PC-9 (cell line): Measurements from ENCODE around the gene RASA1. TPM values are rescaled to one million over a fixed set of nuclear protein-coding genes. Genes with fewer than 3 reads are reported as not detected.

Source experiments
- BruUV-seq: library from RNA; stranded (reverse); fragments of 400-500 nt; replicated peaks from 2 replicates; lab custom pipeline; 2021; lab: Mats Ljungman, UMichigan
- CTCF ChIA-PET: fragments of 300-600 bp; sonication (Branson Sonifier 250); formaldehyde crosslinking; loops from one replicate; lab custom pipeline; 2022; ENCODE audit warnings: antibody characterized with exemption; lab: Charles Lee
- POLR2A ChIA-PET: fragments of 300-600 bp; sonication (Branson Sonifier 250); formaldehyde crosslinking; loops from one replicate; lab custom pipeline; 2022; ENCODE audit warnings: antibody characterized with exemption; ENCODE audit not compliant: unreplicated experiment; lab: Charles Lee
- DNase-seq, 2 experiments: peaks; one replicate each; pipeline versions ENCODE4 v3.0.0 to v3.0.0-alpha.2; 2015 to 2022; ENCODE audit warnings: mixed read lengths in 1 of 2
- H2AFZ ChIP-seq: fragments of 200-600 bp; sonication (generic); 2 replicates; pipeline ENCODE4 v1.8.1; 2017; ENCODE audit warnings: antibody characterized with exemption
- H3F3A ChIP-seq: fragments of 200-600 bp; sonication (generic); 2 replicates; pipeline ENCODE4 v1.8.1; 2017; ENCODE audit warnings: antibody characterized with exemption, mild to moderate bottlenecking, low read depth; ENCODE audit not compliant: insufficient read depth
- H3K27ac ChIP-seq: fragments of 200-600 bp; sonication (generic); 2 replicates; pipeline ENCODE4 v1.6.1; 2016; ENCODE audit warnings: mixed run types
- H3K27me3 ChIP-seq: fragments of 200-600 bp; sonication (generic); 2 replicates; pipeline ENCODE4 v1.6.1; 2016; ENCODE audit warnings: low read depth, mixed run types; ENCODE audit not compliant: insufficient read depth
- H3K36me3 ChIP-seq: fragments of 200-600 bp; sonication (generic); 2 replicates; pipeline ENCODE4 v1.6.1; 2016; ENCODE audit warnings: low read depth, mixed run types
- H3K4me1 ChIP-seq: fragments of 200-600 bp; sonication (generic); replicated peaks from 2 replicates; pipeline ENCODE4 v1.6.1; 2016; ENCODE audit warnings: mixed run types; ENCODE audit not compliant: insufficient read depth
- H3K4me2 ChIP-seq: fragments of 200-600 bp; sonication (generic); 2 replicates; pipeline ENCODE4 v1.6.1; 2017; ENCODE audit warnings: mixed run types
- H3K4me3 ChIP-seq: fragments of 200-600 bp; sonication (generic); 2 replicates; pipeline ENCODE4 v1.6.1; 2016; ENCODE audit warnings: mixed run types
- H3K79me2 ChIP-seq: fragments of 200-600 bp; sonication (generic); 2 replicates; pipeline ENCODE4 v1.6.1; 2017; ENCODE audit warnings: low read depth, mixed run types
- H3K9me2 ChIP-seq: fragments of 200-600 bp; sonication (generic); 2 replicates; pipeline ENCODE4 v1.8.1; 2017; ENCODE audit warnings: mild to moderate bottlenecking; ENCODE audit not compliant: insufficient read depth
- H3K9me3 ChIP-seq: fragments of 200-600 bp; sonication (generic); 2 replicates; pipeline ENCODE4 v1.8.1; 2016; ENCODE audit warnings: low read depth; ENCODE audit not compliant: insufficient read depth
- H4K20me1 ChIP-seq: fragments of 200-600 bp; sonication (generic); 2 replicates; pipeline ENCODE4 v1.8.1; 2017; ENCODE audit not compliant: insufficient read depth
- EZH2 ChIP-seq: fragments of 200-600 bp; sonication (generic); IDR thresholded peaks from 2 replicates; pipeline ENCODE4 v1.8.0; 2017; ENCODE audit warnings: antibody characterized with exemption, low read depth
- intact Hi-C: fragments of 100-400 bp; cut with micrococcal nuclease; formaldehyde crosslinking; loops from one replicate; pipeline ENCODE4 v1.10.0; 2022; ENCODE audit not compliant: unreplicated experiment
- total RNA-seq: library from RNA; stranded (reverse); gene quantifications from 2 replicates; pipeline ENCODE4 v1.2.3, GENCODE V29; 2021
- TF ChIP-seq, protein P1 (sequence below): fragments of 200-600 bp; sonication (generic); conservative IDR thresholded peaks from 2 replicates; pipeline ENCODE4 v1.6.1; 2017; ENCODE audit warnings: mixed run types, antibody characterized with exemption, mild to moderate bottlenecking, moderate library complexity

Gene RASA1
- total RNA-seq, 1 experiment from 2014 or later, result 66.6 TPM

DNA sequence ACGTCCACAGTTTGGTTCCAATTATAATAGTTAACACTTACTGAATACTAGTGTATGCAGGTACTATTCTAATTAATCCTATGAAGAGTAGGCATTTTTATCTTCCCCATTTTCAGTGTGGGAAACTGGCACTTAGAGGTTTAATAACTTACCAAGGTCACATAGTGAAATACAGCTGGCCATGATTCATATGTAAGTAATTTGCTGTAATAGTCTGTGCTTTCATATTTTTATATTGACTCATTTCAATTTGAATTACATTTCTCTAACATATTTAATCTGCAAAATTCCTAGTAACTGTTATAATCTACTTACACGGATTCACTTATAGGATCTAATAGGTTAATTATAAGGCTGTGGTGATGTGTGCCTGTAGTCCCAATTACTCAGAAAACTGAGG lies 125.6 kb downstream of the RASA1 start:
- no TSS peak for BruUV-seq
- peak in 1 of 2 experiments; percentile 75 for DNase-seq
- intact Hi-C loops, result no loop called here
- Histone ChIP-seq H3K79me2 (no peaks in the 10 kb centered on the region), H3K36me3 (peaks cover 64% of the 10 kb centered on the region), H3K9me2 (no peaks in the 10 kb centered on the region), H3F3A (peaks cover 28% of the 10 kb centered on the region), H3K4me2 (peak overlapping the region; percentile 32; the same call in 1 of the 2 replicates), H3K27me3 (no peaks in the 10 kb centered on the region), H3K27ac (peak overlapping the region; percentile 56), H3K4me1 (peaks cover 24% of the 10 kb centered on the region), H3K9me3 (no peaks in the 10 kb centered on the region; the same call in 1 of the 2 replicates), H2AFZ (no peak overlapping the region), H3K4me3 (no peak overlapping the region), H4K20me1 (no peaks in the 10 kb centered on the region)
- POLR2A ChIA-PET, result no interaction called here
- no peak for TF ChIP-seq EZH2
- TF ChIP-seq, protein P1, sequence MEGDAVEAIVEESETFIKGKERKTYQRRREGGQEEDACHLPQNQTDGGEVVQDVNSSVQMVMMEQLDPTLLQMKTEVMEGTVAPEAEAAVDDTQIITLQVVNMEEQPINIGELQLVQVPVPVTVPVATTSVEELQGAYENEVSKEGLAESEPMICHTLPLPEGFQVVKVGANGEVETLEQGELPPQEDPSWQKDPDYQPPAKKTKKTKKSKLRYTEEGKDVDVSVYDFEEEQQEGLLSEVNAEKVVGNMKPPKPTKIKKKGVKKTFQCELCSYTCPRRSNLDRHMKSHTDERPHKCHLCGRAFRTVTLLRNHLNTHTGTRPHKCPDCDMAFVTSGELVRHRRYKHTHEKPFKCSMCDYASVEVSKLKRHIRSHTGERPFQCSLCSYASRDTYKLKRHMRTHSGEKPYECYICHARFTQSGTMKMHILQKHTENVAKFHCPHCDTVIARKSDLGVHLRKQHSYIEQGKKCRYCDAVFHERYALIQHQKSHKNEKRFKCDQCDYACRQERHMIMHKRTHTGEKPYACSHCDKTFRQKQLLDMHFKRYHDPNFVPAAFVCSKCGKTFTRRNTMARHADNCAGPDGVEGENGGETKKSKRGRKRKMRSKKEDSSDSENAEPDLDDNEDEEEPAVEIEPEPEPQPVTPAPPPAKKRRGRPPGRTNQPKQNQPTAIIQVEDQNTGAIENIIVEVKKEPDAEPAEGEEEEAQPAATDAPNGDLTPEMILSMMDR, result no peak
- CTCF ChIA-PET, result no interaction called here

DNA sequence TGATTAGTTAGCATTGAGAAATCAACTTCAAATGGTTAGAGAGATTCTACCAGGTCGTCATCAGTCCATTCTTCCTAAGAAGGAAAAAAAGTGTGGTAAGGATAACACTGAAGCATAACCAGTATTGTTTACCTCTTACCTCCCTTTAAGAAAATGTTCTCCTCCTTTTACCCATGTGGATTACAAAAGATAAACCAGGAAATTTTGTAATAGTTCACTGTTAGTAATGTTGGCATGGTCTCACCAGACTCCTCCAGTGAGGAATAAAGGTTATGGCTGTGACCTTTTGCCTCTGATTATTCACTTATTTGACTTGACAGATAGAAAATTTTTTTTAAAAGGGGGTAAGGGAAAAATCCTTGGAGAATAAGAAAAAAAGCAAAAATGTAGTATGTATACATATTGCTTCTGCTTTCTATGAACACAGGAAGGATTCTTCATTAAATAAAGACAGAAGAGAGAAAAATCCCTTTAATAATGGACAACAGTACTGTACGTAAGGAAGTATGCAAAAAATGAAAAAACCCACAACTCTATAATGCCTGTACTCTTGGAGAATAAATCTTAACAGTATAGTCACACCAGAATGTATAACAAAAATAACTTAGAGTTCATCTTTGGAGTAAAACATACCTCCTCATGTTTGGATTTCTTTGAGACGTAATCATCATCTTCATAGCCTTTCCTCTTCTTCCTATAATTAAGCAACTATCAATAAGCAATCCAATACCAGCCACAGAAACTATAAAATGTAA lies 126.9 kb downstream of the RASA1 start:
- Histone ChIP-seq H3K79me2 (no peaks in the 10 kb centered on the region), H3K4me1 (peaks cover 24% of the 10 kb centered on the region), H3K9me3 (no peaks in the 10 kb centered on the region), H2AFZ (no peak overlapping the region), H3K36me3 (peaks cover 74% of the 10 kb centered on the region), H3K4me2 (peak overlapping the region; percentile 16; the same call in 1 of the 2 replicates), H3F3A (peaks cover 28% of the 10 kb centered on the region), H4K20me1 (peaks cover under 1% of the 10 kb centered on the region; the same call in 1 of the 2 replicates), H3K27me3 (no peaks in the 10 kb centered on the region), H3K9me2 (no peaks in the 10 kb centered on the region), H3K4me3 (no peak overlapping the region), H3K27ac (peak overlapping the region; percentile 56)
- no peak for TF ChIP-seq EZH2
- TF ChIP-seq, protein P1, result no peak
- BruUV-seq, result no TSS peak
- ChIA-PET CTCF (no interaction called here), POLR2A (no interaction called here)
- peak in 1 of 2 experiments; percentile 62 for DNase-seq
- intact Hi-C loops, result no loop called here

DNA sequence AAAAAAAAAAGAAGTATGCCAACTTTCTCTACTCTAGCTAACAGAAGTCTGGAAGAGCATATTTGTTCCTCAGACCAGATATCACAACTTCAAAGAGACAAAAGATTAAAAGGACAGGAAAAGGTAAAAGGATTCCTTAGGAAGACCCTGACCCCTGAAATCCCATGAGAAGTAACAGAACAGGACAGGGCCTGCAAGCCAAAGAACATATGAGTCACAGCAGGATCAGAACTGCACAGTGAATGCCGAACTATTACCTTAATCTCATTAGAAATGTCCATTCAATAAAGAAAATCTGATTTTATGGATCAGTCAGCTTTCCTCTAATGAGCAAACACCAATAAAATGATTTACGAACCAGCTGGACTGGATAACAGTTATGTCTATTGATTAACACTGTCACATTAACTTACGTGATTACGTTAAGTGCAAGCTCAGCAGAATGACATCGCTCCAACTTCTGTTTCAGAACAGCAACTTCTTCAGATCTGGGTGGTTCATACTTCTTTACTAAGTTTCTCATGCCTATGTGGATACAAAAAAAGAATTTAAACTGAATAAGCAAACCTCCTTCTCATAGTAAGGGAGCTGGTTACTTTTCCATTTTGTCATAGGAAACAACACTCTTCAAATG lies 131.4 kb downstream of the RASA1 start:
- ChIA-PET POLR2A (interaction anchor here (0.6 kb wide), 2 partner anchors 71 to 259 kb away, joined by 3 to 14 read pairs; no protein-coding TSS in a partner anchor), CTCF (interaction anchor here (1.0 kb wide), 1 partner anchor 384 kb away, joined by 4 read pairs; no protein-coding TSS in a partner anchor)
- peaks cover 7% of the 10 kb centered on the region; the same call in 1 of the 2 replicates for H4K20me1 ChIP-seq
- H3K4me1 ChIP-seq, result peaks cover 11% of the 10 kb centered on the region
- no peaks in the 10 kb centered on the region for H3K9me2 ChIP-seq
- no peak overlapping the region for H3K4me2 ChIP-seq
- H3F3A ChIP-seq, result peaks cover 32% of the 10 kb centered on the region
- no peak overlapping the region for H3K27ac ChIP-seq
- DNase-seq, result no peak
- intact Hi-C loops, result no loop called here
- no peaks in the 10 kb centered on the region for H3K79me2 ChIP-seq
- TF ChIP-seq, protein P1, result no peak
- H2AFZ ChIP-seq, result no peak overlapping the region
- BruUV-seq, result no TSS peak
- H3K9me3 ChIP-seq, result no peaks in the 10 kb centered on the region
- H3K27me3 ChIP-seq, result no peaks in the 10 kb centered on the region
- peaks cover 64% of the 10 kb centered on the region for H3K36me3 ChIP-seq
- H3K4me3 ChIP-seq, result no peak overlapping the region
